ENCODE results near the gene MT2A.

MT2A gene

DNA sequence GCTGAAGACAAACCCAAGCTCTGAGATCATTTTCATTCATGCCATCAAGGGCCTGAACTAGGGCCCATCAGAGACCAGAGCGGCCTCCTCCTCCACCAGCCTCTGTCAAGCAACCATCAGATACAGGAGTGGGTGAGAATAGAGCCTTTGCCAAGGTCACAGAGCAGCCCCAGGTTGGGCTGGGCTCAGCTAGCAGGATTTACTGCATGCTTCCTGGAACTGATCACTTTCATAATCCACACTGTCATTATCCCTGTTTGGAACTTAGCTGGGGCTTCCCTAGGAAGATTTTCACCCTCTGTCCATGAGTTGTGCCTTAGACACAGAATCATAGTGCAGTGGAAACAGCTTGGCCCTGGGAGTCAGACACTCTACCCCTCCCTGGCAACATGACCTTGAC lies 38.4 kb upstream of the MT2A start:
- Histone ChIP-seq H3K4me3 (ENCODE audit: low read depth, low read length) (no peak overlapping the region), H3K36me3 (no peaks in the 10 kb centered on the region), H3K27ac (peak overlapping the region; percentile 22; the same call in 1 of the 2 replicates), H3K9me3 (ENCODE audit: severe bottlenecking) (no peaks in the 10 kb centered on the region), H3K27me3 (ENCODE audit: insufficient read depth, low read depth, severe bottlenecking) (no peaks in the 10 kb centered on the region)
- DNase-seq, result peak; percentile 68
- TF ChIP-seq, protein P1, sequence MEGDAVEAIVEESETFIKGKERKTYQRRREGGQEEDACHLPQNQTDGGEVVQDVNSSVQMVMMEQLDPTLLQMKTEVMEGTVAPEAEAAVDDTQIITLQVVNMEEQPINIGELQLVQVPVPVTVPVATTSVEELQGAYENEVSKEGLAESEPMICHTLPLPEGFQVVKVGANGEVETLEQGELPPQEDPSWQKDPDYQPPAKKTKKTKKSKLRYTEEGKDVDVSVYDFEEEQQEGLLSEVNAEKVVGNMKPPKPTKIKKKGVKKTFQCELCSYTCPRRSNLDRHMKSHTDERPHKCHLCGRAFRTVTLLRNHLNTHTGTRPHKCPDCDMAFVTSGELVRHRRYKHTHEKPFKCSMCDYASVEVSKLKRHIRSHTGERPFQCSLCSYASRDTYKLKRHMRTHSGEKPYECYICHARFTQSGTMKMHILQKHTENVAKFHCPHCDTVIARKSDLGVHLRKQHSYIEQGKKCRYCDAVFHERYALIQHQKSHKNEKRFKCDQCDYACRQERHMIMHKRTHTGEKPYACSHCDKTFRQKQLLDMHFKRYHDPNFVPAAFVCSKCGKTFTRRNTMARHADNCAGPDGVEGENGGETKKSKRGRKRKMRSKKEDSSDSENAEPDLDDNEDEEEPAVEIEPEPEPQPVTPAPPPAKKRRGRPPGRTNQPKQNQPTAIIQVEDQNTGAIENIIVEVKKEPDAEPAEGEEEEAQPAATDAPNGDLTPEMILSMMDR (IDR thresholded peaks at IDR 0.05; ENCODE audit: low read depth, low read length), result no peak

GRCh38 chr16:56571525-56571924 lies 36.9 kb upstream of the MT2A start:
- no peak overlapping the region for H3K4me3 ChIP-seq (ENCODE audit: low read depth, low read length)
- no peak for DNase-seq
- no peaks in the 10 kb centered on the region for H3K36me3 ChIP-seq
- H3K27ac ChIP-seq, result no peak overlapping the region
- no peaks in the 10 kb centered on the region for H3K27me3 ChIP-seq (ENCODE audit: insufficient read depth, low read depth, severe bottlenecking)
- no peaks in the 10 kb centered on the region for H3K9me3 ChIP-seq (ENCODE audit: severe bottlenecking)
- TF ChIP-seq, protein P1 (IDR thresholded peaks at IDR 0.05; ENCODE audit: low read depth, low read length), result no peak

GRCh38 chr16:56574625-56575024 lies 33.8 kb upstream of the MT2A start:
- Histone ChIP-seq H3K4me3 (ENCODE audit: low read depth, low read length) (no peak overlapping the region), H3K36me3 (no peaks in the 10 kb centered on the region), H3K27ac (no peak overlapping the region), H3K9me3 (ENCODE audit: severe bottlenecking) (no peaks in the 10 kb centered on the region), H3K27me3 (ENCODE audit: insufficient read depth, low read depth, severe bottlenecking) (no peaks in the 10 kb centered on the region)
- DNase-seq, result no peak
- TF ChIP-seq, protein P1 (IDR thresholded peaks at IDR 0.05; ENCODE audit: low read depth, low read length), result no peak

DNA sequence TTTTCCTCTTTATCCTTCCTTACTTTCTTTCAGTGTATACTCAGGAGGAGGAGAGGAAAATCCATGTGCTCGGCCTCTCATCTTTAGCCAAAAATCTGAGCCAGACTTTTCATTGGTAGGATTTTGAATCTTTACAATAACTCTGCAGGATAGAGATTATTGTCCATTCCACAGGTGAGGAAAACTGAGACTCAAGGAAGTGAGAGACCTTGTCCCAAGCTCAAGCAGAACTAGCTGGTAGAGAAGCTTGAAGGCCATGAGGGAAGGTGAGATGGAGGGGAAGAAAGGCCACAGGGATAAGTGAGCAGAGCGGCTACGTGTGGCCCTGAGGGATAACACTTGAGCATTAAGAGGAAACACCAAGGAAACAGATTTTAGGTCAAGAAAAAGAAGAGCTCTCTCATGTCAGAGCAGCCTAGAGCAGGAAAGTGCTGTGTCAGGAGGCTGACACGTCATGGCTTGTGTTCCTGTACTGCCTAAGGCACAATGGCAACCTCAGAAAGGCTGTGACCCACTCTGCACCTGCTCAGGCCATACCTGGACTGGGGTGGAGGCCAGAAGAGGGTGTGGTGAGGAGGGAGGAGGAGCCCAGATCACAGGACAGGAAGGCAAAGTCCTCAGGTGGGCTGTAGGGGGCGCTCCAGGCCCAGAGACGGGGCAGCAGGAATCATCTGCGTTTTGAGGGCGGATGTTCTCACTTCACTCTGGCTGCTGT lies 31.6 kb upstream of the MT2A start:
- Histone ChIP-seq H3K9me3 (ENCODE audit: severe bottlenecking) (no peaks in the 10 kb centered on the region), H3K36me3 (no peaks in the 10 kb centered on the region), H3K27ac (no peak overlapping the region), H3K27me3 (ENCODE audit: insufficient read depth, low read depth, severe bottlenecking) (no peaks in the 10 kb centered on the region), H3K4me3 (ENCODE audit: low read depth, low read length) (no peak overlapping the region)
- TF ChIP-seq, protein P1 (IDR thresholded peaks at IDR 0.05; ENCODE audit: low read depth, low read length), result peak; percentile 95
- peak; percentile 77 for DNase-seq

DNA sequence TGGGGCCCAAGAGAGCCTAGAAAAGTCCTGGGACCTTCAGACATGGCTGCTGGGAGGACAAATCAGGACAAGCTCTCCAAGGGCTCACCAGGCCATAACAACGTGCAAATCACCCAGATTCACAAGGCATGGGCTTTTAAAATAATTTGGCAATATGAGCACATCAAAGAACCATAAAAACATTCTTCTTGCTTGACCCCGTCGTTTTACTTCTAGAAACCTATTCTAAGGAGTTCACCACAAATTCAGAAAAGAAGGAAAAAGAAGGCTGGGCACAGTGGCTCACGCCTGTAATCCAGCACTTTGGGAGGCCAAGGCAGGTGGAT lies 31.1 kb upstream of the MT2A start:
- Histone ChIP-seq H3K27me3 (ENCODE audit: insufficient read depth, low read depth, severe bottlenecking) (no peaks in the 10 kb centered on the region), H3K4me3 (ENCODE audit: low read depth, low read length) (no peak overlapping the region), H3K27ac (no peak overlapping the region), H3K9me3 (ENCODE audit: severe bottlenecking) (no peaks in the 10 kb centered on the region), H3K36me3 (no peaks in the 10 kb centered on the region)
- DNase-seq, result no peak
- TF ChIP-seq, protein P1 (IDR thresholded peaks at IDR 0.05; ENCODE audit: low read depth, low read length), result no peak
